ENCODE measurements around the gene SORCS2. TPM values are rescaled to one million over a fixed set of nuclear protein-coding genes. Genes with fewer than 3 reads are reported as not detected.

SORCS2 gene
- total RNA-seq, 2 donors from 2014 or later = 0.68 to 0.92 TPM

DNA sequence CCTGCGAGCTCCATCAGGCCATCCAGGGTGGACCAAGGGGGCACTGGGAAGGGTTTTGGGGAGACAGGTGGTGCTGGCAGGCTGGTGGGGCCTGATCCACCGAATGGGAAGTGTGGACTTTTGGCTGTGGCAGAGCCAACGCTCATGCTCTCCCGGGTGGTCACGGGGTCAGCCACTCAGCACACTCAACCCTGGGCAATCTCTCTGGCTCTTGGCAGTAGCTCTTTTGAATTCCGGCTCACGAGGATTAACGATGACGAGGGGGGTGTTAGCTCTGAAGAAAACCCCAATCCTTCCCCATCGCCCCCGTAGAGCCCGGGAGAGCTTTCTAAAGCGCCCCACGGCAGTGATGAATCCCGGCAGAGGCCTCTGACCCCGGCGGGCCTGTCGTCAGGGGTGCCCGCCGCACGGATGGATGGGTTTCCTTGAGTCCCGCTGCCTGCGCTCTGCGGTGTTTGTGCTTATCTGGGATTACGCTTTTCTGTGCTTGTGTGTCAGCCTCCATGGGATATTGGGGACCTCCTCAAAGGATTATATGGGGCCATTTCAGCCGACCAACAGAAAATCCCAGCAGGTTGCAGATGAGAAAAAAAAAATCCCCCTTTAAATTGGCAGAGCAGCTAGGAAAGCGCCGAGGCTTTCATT, 399.2 kb downstream of the SORCS2 start:
- TF ChIP-seq, protein P1, sequence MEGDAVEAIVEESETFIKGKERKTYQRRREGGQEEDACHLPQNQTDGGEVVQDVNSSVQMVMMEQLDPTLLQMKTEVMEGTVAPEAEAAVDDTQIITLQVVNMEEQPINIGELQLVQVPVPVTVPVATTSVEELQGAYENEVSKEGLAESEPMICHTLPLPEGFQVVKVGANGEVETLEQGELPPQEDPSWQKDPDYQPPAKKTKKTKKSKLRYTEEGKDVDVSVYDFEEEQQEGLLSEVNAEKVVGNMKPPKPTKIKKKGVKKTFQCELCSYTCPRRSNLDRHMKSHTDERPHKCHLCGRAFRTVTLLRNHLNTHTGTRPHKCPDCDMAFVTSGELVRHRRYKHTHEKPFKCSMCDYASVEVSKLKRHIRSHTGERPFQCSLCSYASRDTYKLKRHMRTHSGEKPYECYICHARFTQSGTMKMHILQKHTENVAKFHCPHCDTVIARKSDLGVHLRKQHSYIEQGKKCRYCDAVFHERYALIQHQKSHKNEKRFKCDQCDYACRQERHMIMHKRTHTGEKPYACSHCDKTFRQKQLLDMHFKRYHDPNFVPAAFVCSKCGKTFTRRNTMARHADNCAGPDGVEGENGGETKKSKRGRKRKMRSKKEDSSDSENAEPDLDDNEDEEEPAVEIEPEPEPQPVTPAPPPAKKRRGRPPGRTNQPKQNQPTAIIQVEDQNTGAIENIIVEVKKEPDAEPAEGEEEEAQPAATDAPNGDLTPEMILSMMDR (IDR thresholded peaks at IDR 0.05) = no peak
- no peaks in the 10 kb centered on the region for H3K27me3 ChIP-seq (replicated peaks; ENCODE audit: insufficient read depth)
- no peaks in the 10 kb centered on the region for H3K9me3 ChIP-seq
- H3K27ac ChIP-seq = no peak overlapping the region
- DNase-seq (ENCODE audit: low spot score) (no peak), ATAC-seq (ENCODE audit: insufficient number of reproducible peaks, low FRiP score, low read depth) (no peak)
- H3K4me1 ChIP-seq (ENCODE audit: control insufficient read depth in 1 of 2, low read depth in 2 of 2) = peaks cover 0 to 4% of the 10 kb centered on the region in 2 donors
- no peaks in the 10 kb centered on the region for H3K36me3 ChIP-seq
- H3K4me3 ChIP-seq = no peak overlapping the region

DNA sequence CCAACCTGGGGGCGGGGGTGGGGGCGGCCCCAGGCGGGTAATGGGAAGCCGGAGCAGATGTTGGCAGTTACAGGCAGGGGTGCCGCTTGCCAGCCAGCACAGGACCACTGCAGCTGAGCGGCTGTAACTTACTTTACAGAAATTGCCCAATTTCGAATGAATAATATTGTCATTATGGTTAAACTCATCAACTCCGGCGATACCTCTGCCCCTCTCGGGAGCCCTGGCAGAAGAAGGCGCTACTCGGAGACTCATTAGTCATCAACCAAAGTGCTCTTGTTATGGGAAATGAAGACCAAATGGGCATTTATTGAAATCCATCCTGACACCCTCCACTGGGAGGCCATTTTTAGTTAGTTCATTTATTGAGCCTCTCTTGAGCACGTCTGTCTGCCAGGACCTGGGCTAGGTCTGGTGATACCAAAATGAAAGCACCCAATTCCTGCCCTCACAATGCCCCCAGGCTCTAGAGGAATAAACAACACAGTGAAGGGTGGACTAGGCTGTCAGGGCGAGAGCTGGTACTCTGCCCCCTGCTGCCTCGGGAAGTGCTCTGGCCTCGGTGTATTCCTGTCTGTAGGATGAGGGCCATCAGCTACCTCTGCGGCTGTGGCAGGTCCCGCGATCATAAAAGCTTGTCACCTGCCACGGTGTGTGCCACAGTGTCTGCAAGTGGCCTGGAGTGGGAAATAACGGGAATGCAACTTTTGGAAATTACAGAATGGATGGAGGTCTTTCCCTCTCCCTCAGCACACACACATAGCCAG, 401.5 kb downstream of the SORCS2 start:
- Histone ChIP-seq H3K27me3 (replicated peaks; ENCODE audit: insufficient read depth) (no peaks in the 10 kb centered on the region), H3K27ac (no peak overlapping the region), H3K4me1 (ENCODE audit: control insufficient read depth in 1 of 2, low read depth in 2 of 2) (peaks cover 0 to 6% of the 10 kb centered on the region in 2 donors), H3K9me3 (no peaks in the 10 kb centered on the region), H3K4me3 (no peak overlapping the region), H3K36me3 (no peaks in the 10 kb centered on the region)
- DNase-seq (ENCODE audit: low spot score) (no peak), ATAC-seq (ENCODE audit: insufficient number of reproducible peaks, low FRiP score, low read depth) (no peak)
- TF ChIP-seq, protein P1 (IDR thresholded peaks at IDR 0.05) = no peak

DNA sequence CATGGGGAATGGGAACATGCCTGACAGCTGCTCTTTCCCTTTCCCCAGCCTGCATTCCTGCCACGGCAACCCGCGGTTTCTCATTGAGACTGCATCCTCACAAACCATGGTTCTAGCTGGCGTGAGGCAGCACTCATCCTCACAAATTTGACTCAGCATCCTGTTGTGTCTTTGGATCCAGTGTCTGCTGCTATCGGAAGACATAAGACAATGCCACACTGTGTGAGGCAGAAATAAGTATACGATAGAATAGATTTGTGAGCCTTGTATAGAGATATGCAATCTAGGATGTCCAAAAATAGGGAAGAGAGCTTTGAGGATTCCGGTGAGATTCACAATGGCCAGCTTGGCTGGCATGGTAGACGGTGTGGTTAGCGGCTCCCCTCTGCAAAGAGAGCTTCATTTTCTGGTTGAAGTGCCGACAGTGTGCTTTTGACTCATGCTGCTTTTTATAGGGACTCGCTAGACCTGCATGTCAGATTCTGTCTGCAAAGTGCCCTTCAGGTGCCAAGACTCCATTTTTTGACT, 403.7 kb downstream of the SORCS2 start:
- TF ChIP-seq, protein P1 (IDR thresholded peaks at IDR 0.05) = no peak
- Histone ChIP-seq H3K27ac (no peak overlapping the region), H3K36me3 (no peaks in the 10 kb centered on the region), H3K9me3 (no peaks in the 10 kb centered on the region), H3K4me3 (no peak overlapping the region), H3K4me1 (ENCODE audit: control insufficient read depth in 1 of 2, low read depth in 2 of 2) (peaks cover 0 to 6% of the 10 kb centered on the region in 2 donors), H3K27me3 (replicated peaks; ENCODE audit: insufficient read depth) (no peaks in the 10 kb centered on the region)
- DNase-seq (ENCODE audit: low spot score) (no peak), ATAC-seq (ENCODE audit: insufficient number of reproducible peaks, low FRiP score, low read depth) (no peak)

DNA sequence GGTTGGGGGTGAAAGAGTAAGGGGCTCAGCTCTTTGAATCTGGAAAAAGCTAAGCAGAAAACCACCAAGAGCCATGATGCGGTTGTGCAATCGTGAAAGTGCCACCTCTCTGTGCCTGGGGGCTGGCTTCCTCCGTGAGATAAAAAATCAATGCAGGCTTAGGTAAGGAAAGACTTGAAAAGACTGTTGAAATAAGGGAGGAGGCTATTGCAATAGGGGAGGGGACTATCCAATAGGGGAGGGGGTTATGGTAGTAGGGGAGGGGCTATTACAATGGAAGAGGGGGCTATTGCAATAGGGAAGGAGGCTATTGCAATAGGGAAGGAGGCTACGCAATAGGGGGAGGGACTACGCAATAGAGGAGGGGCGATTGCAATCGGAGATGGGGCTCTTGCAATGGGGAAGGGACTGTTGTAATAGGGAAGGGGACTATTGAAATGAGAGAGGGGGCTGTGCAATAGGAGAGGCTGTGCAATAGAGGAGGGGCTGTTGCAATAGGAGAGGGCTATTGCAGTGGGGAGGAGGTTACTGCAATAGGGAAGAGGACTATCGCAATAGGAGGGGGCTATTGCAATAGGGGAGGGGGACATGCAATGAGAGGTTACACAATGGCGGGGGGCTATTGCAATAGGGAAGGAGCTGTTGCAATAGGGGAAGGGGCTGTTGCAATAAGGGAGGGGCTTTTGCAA, 404.7 kb downstream of the SORCS2 start:
- H3K27me3 ChIP-seq (replicated peaks; ENCODE audit: insufficient read depth) = no peaks in the 10 kb centered on the region

More for the DNA sequence above, 404.7 kb downstream of the SORCS2 start:
- DNase-seq (ENCODE audit: low spot score) = no peak
- no peaks in the 10 kb centered on the region for H3K9me3 ChIP-seq
- H3K36me3 ChIP-seq = no peaks in the 10 kb centered on the region
- H3K4me3 ChIP-seq = no peak overlapping the region
- TF ChIP-seq, protein P1 (IDR thresholded peaks at IDR 0.05) = no peak
- peaks cover 0 to 6% of the 10 kb centered on the region in 2 donors for H3K4me1 ChIP-seq (ENCODE audit: control insufficient read depth in 1 of 2, low read depth in 2 of 2)
- no peak overlapping the region for H3K27ac ChIP-seq
- no peak for ATAC-seq (ENCODE audit: insufficient number of reproducible peaks, low FRiP score, low read depth)
